HG03378 (cell line): ENCODE measurements around the gene RPS15.

Source experiments
- ATAC-seq: cut with Tn5 transposase; IDR thresholded peaks from one replicate; pipeline ENCODE4 v1.9.1; 2021; ENCODE audit warnings: mild to moderate bottlenecking, moderate library complexity; ENCODE audit not compliant: unreplicated experiment

The RPS15 gene

GRCh38 chr19:1481893-1482360 is 43.7 kb downstream of the RPS15 start:
- no peak for ATAC-seq

- ATAC-seq: no peak
These were observed 44.4 kb downstream of the RPS15 start for GRCh38 chr19:1482361-1483130.

- ATAC-seq: no peak
These were observed 45.2 kb downstream of the RPS15 start for GRCh38 chr19:1483131-1483978.

- ATAC-seq: no peak
These were observed 45.8 kb downstream of the RPS15 start for GRCh38 chr19:1483979-1484428.

- ATAC-seq: no peak
These were observed 48.8 kb downstream of the RPS15 start for GRCh38 chr19:1486720-1487575.

GRCh38 chr19:1487576-1488281 is 49.5 kb downstream of the RPS15 start:
- no peak for ATAC-seq

GRCh38 chr19:1488282-1488601 is 50.0 kb downstream of the RPS15 start:
- ATAC-seq: no peak

DNA sequence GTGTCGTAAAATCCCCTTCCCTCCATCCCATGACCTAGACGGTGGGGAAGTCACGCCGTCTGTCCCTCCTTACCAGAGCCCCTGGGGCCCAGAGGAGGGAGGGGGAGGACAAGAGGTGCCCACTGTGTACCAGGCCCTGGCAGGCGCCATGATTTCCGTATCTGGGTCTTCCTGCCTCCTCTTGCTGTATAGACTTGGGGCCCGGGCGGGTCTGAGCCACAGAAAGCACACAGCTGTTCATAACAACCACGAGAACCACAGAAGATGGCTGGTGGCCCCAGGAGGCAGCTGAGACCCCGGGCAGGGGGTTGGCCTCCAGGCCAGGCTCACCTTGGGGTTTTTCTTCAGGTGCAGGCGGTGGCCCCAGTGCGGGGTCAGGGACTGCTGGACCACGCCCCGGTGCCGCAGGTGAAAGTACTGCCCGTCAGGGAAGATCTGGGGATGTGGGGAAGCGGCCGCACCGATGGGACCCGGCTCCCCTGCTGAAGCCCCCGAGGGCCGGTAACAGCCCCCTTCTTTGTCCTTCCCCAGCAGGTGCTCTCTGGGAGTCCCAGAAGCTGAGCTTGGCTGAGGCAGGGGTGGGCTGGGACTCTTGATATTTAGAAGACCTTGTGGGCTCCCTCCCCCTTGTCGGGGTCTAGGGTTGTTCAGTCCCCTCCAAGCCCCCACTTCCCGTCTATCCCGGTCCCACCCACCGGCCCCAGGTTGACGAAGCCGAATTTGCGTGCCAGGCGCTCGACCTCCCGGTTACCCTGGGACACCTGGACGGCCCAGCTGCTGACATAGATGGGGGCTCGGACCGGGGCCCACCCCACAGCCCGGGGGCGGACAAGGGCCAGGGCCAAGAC is 51.5 kb downstream of the RPS15 start:
- no peak for ATAC-seq
